Endodermal cell (in vitro differentiated cells): ENCODE results near the gene CCNT1. TPM values are rescaled to one million over a fixed set of nuclear protein-coding genes. Genes with fewer than 3 reads are reported as not detected.
"Not testable (repeated sequence)": the region's sequence is repeated elsewhere in the genome, so short reads cannot be mapped to it uniquely, and the experiment has no call there.

Experiments
- DNase-seq: peaks from one replicate; pipeline ENCODE4 v3.0.0-alpha.2; 2017
- H3K27ac ChIP-seq: 2 replicates; pipeline ENCODE4 v1.5.1; 2013; ENCODE audit warnings: mild to moderate bottlenecking, low read depth, low read length, moderate library complexity
- H3K27me3 ChIP-seq: 2 replicates; pipeline ENCODE4 v1.6.1; 2013; ENCODE audit warnings: mild to moderate bottlenecking, low read length, moderate library complexity; ENCODE audit not compliant: insufficient read depth, control insufficient read depth, poor library complexity, severe bottlenecking
- H3K36me3 ChIP-seq: 2 replicates; pipeline ENCODE4 v1.7.0; 2013; ENCODE audit warnings: mild to moderate bottlenecking, low read length, moderate library complexity; ENCODE audit not compliant: control insufficient read depth, insufficient read depth
- H3K4me1 ChIP-seq: one replicate; pipeline ENCODE4 v1.7.0; 2013; ENCODE audit warnings: low read length; ENCODE audit not compliant: control insufficient read depth, insufficient read depth
- H3K4me3 ChIP-seq: 2 replicates; pipeline ENCODE4 v1.5.1; 2013; ENCODE audit warnings: mild to moderate bottlenecking, low read length, moderate library complexity
- H3K9ac ChIP-seq: 2 replicates; pipeline ENCODE4 v1.6.1; 2013; ENCODE audit warnings: mild to moderate bottlenecking, low read length, moderate library complexity; ENCODE audit not compliant: poor library complexity, severe bottlenecking; ENCODE audit errors: extremely low read depth
- H3K9me3 ChIP-seq: 2 replicates; pipeline ENCODE4 v1.6.1; 2013; ENCODE audit warnings: mild to moderate bottlenecking, low read length, moderate library complexity; ENCODE audit not compliant: control insufficient read depth
- H3K27ac Mint-ChIP-seq: 2 replicates; pipeline ENCODE4 v1.8.0; 2020; ENCODE audit warnings: mixed read lengths
- H3K27me3 Mint-ChIP-seq: 2 replicates; pipeline ENCODE4 v1.8.0; 2021; ENCODE audit warnings: mild to moderate bottlenecking, mixed read lengths; ENCODE audit not compliant: insufficient read depth
- H3K36me3 Mint-ChIP-seq: 2 replicates; pipeline ENCODE4 v1.8.0; 2020; ENCODE audit warnings: low read depth, mixed read lengths
- H3K4me1 Mint-ChIP-seq: 2 replicates; pipeline ENCODE4 v1.8.0; 2020; ENCODE audit warnings: mixed read lengths
- H3K4me3 Mint-ChIP-seq: 2 replicates; pipeline ENCODE4 v1.8.0; 2020; ENCODE audit warnings: mild to moderate bottlenecking, moderate library complexity, mixed read lengths
- H3K9me3 Mint-ChIP-seq: 2 replicates; pipeline ENCODE4 v1.8.0; 2020; ENCODE audit warnings: mild to moderate bottlenecking, mixed read lengths
- WGBS, 2 experiments: methylation state at CpG; one replicate each; pipeline versions ENCODE4 v1.1.5 to v1.1.7; 2013; ENCODE audit warnings: missing lambda C conversion rate in 2 of 2, mixed read lengths in 1 of 2; ENCODE audit not compliant: insufficient coverage in 1 of 2, insufficient read length in 1 of 2; 5-methylcytosine and 5-hydroxymethylcytosine counted together
- total RNA-seq, 2 donors: library from RNA; stranded (reverse); fragmentation: NEBNext Ultra II Directional in 1 of 2; extraction: Animal tissue kit (Norgen Biotek cat#: 25700) in 1 of 2; gene quantifications; 2 replicates in 1 of 2; 3 replicates in 1 of 2; pipeline ENCODE4 v1.2.1, GENCODE V29; 2021
- TF ChIP-seq, protein P1 (sequence below): fragments of 200-600 bp; sonication (generic); conservative IDR thresholded peaks from 2 replicates; pipeline ENCODE4 v1.5.0; 2021; ENCODE audit warnings: antibody characterized with exemption, mild to moderate bottlenecking

CCNT1 gene
- total RNA-seq, 2 donors from 2014 or later, result 43.0 to 54.0 TPM

DNA sequence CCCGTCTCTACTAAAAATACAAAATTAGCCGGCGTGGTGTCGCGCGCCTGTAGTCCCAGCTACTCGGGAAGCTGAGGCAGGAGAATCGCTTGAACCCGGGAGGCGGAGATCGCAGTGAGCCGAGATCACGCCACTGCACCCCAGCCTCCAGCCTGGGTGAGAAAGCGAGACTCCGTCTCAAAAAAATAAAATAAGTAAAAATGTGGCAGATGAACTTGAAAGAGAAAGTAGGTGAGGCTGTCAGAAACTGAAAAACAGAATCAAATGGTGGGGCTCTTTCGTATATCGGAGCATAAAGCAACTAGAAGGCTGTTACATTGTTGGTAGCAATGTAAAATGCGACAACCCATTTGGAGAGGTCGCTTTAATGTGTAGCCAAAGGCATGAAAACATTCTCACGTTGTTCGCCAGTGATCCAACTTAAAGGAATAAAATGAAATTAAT, 767 bp upstream of the CCNT1 start:
- Histone ChIP-seq H3K27me3 (no peaks in the 10 kb centered on the region), H3K27ac (peak overlapping the region; percentile 82), H3K4me3 (peak overlapping the region; percentile 99), H3K9me3 (peaks cover 18% of the 10 kb centered on the region), H3K4me1 (no peaks in the 10 kb centered on the region), H3K36me3 (peaks cover 25% of the 10 kb centered on the region), H3K9ac (peak overlapping the region; percentile 71)
- peak overlapping the region; percentile 99 for H3K27ac Mint-ChIP-seq
- H3K9me3 Mint-ChIP-seq, result peaks cover 22% of the 10 kb centered on the region
- no peak for DNase-seq
- H3K4me3 Mint-ChIP-seq, result peak overlapping the region; percentile 96
- peaks cover 22% of the 10 kb centered on the region for H3K36me3 Mint-ChIP-seq
- TF ChIP-seq, protein P1, sequence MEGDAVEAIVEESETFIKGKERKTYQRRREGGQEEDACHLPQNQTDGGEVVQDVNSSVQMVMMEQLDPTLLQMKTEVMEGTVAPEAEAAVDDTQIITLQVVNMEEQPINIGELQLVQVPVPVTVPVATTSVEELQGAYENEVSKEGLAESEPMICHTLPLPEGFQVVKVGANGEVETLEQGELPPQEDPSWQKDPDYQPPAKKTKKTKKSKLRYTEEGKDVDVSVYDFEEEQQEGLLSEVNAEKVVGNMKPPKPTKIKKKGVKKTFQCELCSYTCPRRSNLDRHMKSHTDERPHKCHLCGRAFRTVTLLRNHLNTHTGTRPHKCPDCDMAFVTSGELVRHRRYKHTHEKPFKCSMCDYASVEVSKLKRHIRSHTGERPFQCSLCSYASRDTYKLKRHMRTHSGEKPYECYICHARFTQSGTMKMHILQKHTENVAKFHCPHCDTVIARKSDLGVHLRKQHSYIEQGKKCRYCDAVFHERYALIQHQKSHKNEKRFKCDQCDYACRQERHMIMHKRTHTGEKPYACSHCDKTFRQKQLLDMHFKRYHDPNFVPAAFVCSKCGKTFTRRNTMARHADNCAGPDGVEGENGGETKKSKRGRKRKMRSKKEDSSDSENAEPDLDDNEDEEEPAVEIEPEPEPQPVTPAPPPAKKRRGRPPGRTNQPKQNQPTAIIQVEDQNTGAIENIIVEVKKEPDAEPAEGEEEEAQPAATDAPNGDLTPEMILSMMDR, result no peak
- WGBS, 2 experiments, result 17 to 20% methylated on average over 14 to 21 of the region's 21 CpGs
- H3K4me1 Mint-ChIP-seq, result peaks cover 12% of the 10 kb centered on the region
- H3K27me3 Mint-ChIP-seq, result peaks cover 4% of the 10 kb centered on the region

DNA sequence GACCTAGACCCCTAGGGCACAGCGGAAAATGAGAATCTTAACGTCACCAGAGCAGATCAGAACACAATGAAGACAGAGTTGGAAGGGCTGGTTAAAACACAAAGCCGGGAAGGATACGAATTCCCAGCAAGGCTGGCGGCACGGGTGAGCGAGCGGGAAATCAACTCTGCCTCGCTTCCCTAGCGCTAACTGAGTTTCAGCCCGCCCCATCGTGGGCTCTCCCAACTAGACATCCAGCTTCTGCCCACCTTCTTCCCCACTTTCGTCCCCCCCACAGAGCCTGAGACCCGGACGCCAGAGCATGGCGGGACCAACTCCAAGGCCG, 377 bp downstream of the CCNT1 start:
- Histone ChIP-seq H3K27ac (peak overlapping the region; percentile 96), H3K36me3 (peaks cover 34% of the 10 kb centered on the region), H3K4me3 (peak overlapping the region; percentile 99), H3K9me3 (peaks cover 11% of the 10 kb centered on the region), H3K27me3 (no peaks in the 10 kb centered on the region), H3K4me1 (no peaks in the 10 kb centered on the region), H3K9ac (peak overlapping the region; percentile 97)
- TF ChIP-seq, protein P1, result no peak
- H3K4me1 Mint-ChIP-seq, result peaks cover 12% of the 10 kb centered on the region
- peak overlapping the region; percentile 96 for H3K4me3 Mint-ChIP-seq
- H3K27me3 Mint-ChIP-seq, result peaks cover 4% of the 10 kb centered on the region
- peaks cover 32% of the 10 kb centered on the region for H3K36me3 Mint-ChIP-seq
- peak overlapping the region; percentile 99 for H3K27ac Mint-ChIP-seq
- WGBS, 2 experiments, result 0% methylated on average over 12 to 17 of the region's 17 CpGs
- peaks cover 20% of the 10 kb centered on the region for H3K9me3 Mint-ChIP-seq
- no peak for DNase-seq

DNA sequence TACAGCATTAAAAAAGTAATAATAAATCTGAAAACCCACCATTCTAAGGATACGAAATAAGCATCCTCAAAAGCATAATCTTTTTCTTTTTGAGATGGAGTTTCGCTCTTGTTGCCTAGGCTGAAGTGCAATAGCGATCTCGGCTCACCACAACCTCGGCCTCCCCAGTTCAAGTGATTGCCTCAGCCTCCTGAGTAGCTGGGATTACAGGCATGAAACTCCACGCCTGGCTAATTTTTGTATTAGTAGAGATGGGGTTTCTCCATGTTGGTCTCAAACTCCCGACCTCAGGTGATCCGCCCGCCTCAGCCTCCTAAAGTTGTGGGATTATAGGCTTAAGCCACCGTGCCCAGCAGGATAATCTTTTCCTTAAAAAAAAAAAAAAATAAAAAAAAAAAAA, 4.3 kb downstream of the CCNT1 start:
- Mint-ChIP-seq H3K36me3 (peaks cover 52% of the 10 kb centered on the region), H3K27me3 (no peaks in the 10 kb centered on the region), H3K4me1 (peaks cover 12% of the 10 kb centered on the region), H3K9me3 (no peaks in the 10 kb centered on the region), H3K4me3 (no peak overlapping the region), H3K27ac (no peak overlapping the region)
- Histone ChIP-seq H3K4me1 (no peaks in the 10 kb centered on the region), H3K36me3 (peaks cover 66% of the 10 kb centered on the region), H3K9ac (no peak overlapping the region), H3K27me3 (no peaks in the 10 kb centered on the region), H3K9me3 (no peaks in the 10 kb centered on the region), H3K27ac (no peak overlapping the region), H3K4me3 (no peak overlapping the region)
- TF ChIP-seq, protein P1, result no peak
- DNase-seq, result no peak
- WGBS, 2 experiments, result 95 to 98% methylated on average over 6 to 9 of the region's 10 CpGs

DNA sequence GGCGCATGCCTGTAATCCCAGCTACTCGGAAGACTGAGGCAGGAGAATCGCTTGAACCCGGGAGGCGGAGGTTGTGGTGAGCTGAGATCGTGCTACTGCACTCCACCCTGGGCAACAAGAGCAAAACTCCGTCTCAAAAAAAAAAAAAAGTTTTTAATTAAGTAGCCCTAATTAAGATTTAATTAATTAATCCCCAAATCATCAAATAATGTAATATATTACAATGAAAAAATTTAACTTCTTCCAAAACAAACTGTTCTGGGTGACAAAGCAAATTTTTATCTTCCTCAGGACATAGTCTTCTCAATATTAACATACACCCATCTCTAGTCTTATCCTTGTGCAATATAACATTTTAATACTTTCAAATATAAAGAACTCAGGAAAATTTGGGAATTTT, 17.7 kb downstream of the CCNT1 start:
- peaks cover 77% of the 10 kb centered on the region for H3K36me3 ChIP-seq
- not testable (repeated sequence) for DNase-seq, H3K27me3 Mint-ChIP-seq, H3K27ac ChIP-seq, H3K9ac ChIP-seq, H3K27me3 ChIP-seq, H3K4me3 Mint-ChIP-seq, H3K4me1 Mint-ChIP-seq, H3K27ac Mint-ChIP-seq, H3K4me1 ChIP-seq, H3K9me3 Mint-ChIP-seq, H3K4me3 ChIP-seq
- 90 to 94% methylated on average over 5 to 6 of the region's 7 CpGs for WGBS, 2 experiments
- H3K36me3 Mint-ChIP-seq, result peaks cover 66% of the 10 kb centered on the region
- peaks cover 12% of the 10 kb centered on the region for H3K9me3 ChIP-seq
